Mucosa of descending colon (tissue), 3 donors: ENCODE measurements around the gene DSCAML1. TPM values are rescaled to one million over a fixed set of nuclear protein-coding genes. Genes with fewer than 3 reads are reported as not detected.

Experiments used
- ATAC-seq: fragments of 200-7000 bp; cut with Tn5 transposase; one replicate; pipeline ENCODE4 v1.9.1; 2020; ENCODE audit warnings: mild to moderate bottlenecking, moderate library complexity
- DNase-seq, 3 donors: peaks; one replicate each; pipeline ENCODE4 v3.0.0-alpha.2; 2020
- H3K36me3 ChIP-seq: fragments of 200-600 bp; one replicate; pipeline ENCODE4 v1.8.0; 2021; ENCODE audit warnings: low read depth, mild to moderate bottlenecking
- H3K4me1 ChIP-seq: fragments of 200-600 bp; one replicate; pipeline ENCODE4 v1.8.0; 2021; ENCODE audit warnings: low read depth, mild to moderate bottlenecking
- H3K4me3 ChIP-seq: fragments of 200-600 bp; one replicate; pipeline ENCODE4 v1.8.0; 2021; ENCODE audit warnings: mild to moderate bottlenecking
- H3K9me3 ChIP-seq: fragments of 200-600 bp; one replicate; pipeline ENCODE4 v1.8.0; 2021; ENCODE audit warnings: mild to moderate bottlenecking
- CTCF ChIP-seq: fragments of 200-600 bp; IDR thresholded peaks from one replicate; pipeline ENCODE4 v1.8.0; 2022; ENCODE audit warnings: antibody characterized with exemption, mild to moderate bottlenecking
- intact Hi-C, 2 donors: fragments of 100-400 bp; cut with DNase I in 1 of 2; cut with micrococcal nuclease in 1 of 2; formaldehyde crosslinking; loops; one replicate each; pipeline versions ENCODE4 v1.11.0 to v1.11.1; 2022; cut with DNase I, micrococcal nuclease
- total RNA-seq, 3 donors: library from RNA; stranded (reverse); fragmentation: NEBNext Ultra II Directional in 2 of 3; extraction: Animal tissue kit (Norgen Biotek cat#: 25700) in 2 of 3; gene quantifications; one replicate each; pipeline versions ENCODE4 v1.2.1 to v1.2.4, GENCODE V29; 2021 to 2023
- donor health status: DM: no; HTN: no; CAD: no; lungs with moderate emphysema.
- donor health status: DM: no; HTN: no; CAD: no.
- donor health status: DM: no; HTN: yes; CAD: no.

Gene DSCAML1
- total RNA-seq, 3 donors from 2014 or later = 5.0 to 5.5 (median 5.3) TPM

GRCh38 chr11:117396970-117397369 is 400.0 kb downstream of the DSCAML1 start:
- ATAC-seq (no peak), DNase-seq (no peak)
- intact Hi-C loops = no loop called here
- no peak for TF ChIP-seq CTCF
- Histone ChIP-seq H3K36me3 (peaks cover 3% of the 10 kb centered on the region), H3K9me3 (peaks cover 10% of the 10 kb centered on the region), H3K4me1 (no peaks in the 10 kb centered on the region), H3K4me3 (no peak overlapping the region)

GRCh38 chr11:117395476-117395875 is 401.5 kb downstream of the DSCAML1 start:
- intact Hi-C loops = no loop called here
- ATAC-seq = no peak
- H3K36me3 ChIP-seq = peaks cover 3% of the 10 kb centered on the region

GRCh38 chr11:117394221-117394925 is 402.6 kb downstream of the DSCAML1 start:
- Histone ChIP-seq H3K36me3 (peaks cover 3% of the 10 kb centered on the region), H3K4me1 (no peaks in the 10 kb centered on the region), H3K4me3 (no peak overlapping the region), H3K9me3 (peaks cover 10% of the 10 kb centered on the region)
- intact Hi-C loops = no loop called here
- DNase-seq (no peak), ATAC-seq (no peak)
- no peak for TF ChIP-seq CTCF

More at GRCh38 chr11:117395476-117395875, 401.5 kb downstream of the DSCAML1 start:
- H3K4me3 ChIP-seq = no peak overlapping the region
- no peaks in the 10 kb centered on the region for H3K4me1 ChIP-seq
- TF ChIP-seq CTCF = no peak
- H3K9me3 ChIP-seq = peaks cover 10% of the 10 kb centered on the region
- no peak for DNase-seq

- no peaks in the 10 kb centered on the region for H3K9me3 ChIP-seq
- no peak for ATAC-seq
- TF ChIP-seq CTCF = no peak
- no peaks in the 10 kb centered on the region for H3K4me1 ChIP-seq
- no peak overlapping the region for H3K4me3 ChIP-seq
- H3K36me3 ChIP-seq = peaks cover 3% of the 10 kb centered on the region
- intact Hi-C loops = no loop called here
- no peak for DNase-seq
Observed at GRCh38 chr11:117392979-117393378, 404.0 kb downstream of the DSCAML1 start.

GRCh38 chr11:117392001-117392690 is 404.9 kb downstream of the DSCAML1 start:
- H3K4me1 ChIP-seq = no peaks in the 10 kb centered on the region
- intact Hi-C loops = no loop called here
- no peaks in the 10 kb centered on the region for H3K9me3 ChIP-seq
- H3K4me3 ChIP-seq = no peak overlapping the region
- DNase-seq = no peak
- no peak for TF ChIP-seq CTCF
- no peak for ATAC-seq
- peaks cover 3% of the 10 kb centered on the region for H3K36me3 ChIP-seq
